Testis (tissue), 3 donors: ENCODE measurements around the gene CHD5. TPM values are rescaled to one million over a fixed set of nuclear protein-coding genes. Genes with fewer than 3 reads are reported as not detected.

Experiments used
- DNase-seq: peaks from one replicate; pipeline ENCODE4 v3.0.0-alpha.2; 2019
- H3K27ac ChIP-seq, 2 donors: fragments of 200-600 bp; sonication (generic); one replicate each; pipeline ENCODE4 v1.5.1; 2019
- H3K27me3 ChIP-seq: fragments of 200-600 bp; sonication (generic); one replicate; pipeline ENCODE4 v1.5.1; 2019
- H3K36me3 ChIP-seq: fragments of 200-600 bp; sonication (generic); one replicate; pipeline ENCODE4 v1.5.1; 2017; ENCODE audit warnings: low read depth; ENCODE audit errors: missing control alignments
- H3K4me1 ChIP-seq: fragments of 200-600 bp; sonication (generic); one replicate; pipeline ENCODE4 v1.5.1; 2019
- H3K4me3 ChIP-seq, 2 donors: fragments of 200-600 bp; sonication (generic); one replicate each; pipeline ENCODE4 v1.5.1; 2017 to 2019
- H3K9me3 ChIP-seq: fragments of 200-600 bp; sonication (generic); one replicate; pipeline ENCODE4 v1.5.1; 2017
- POLR2A ChIP-seq: fragments of 450-650 bp; IDR thresholded peaks from one replicate; pipeline ENCODE4 v1.6.1; 2017; ENCODE audit warnings: antibody characterized with exemption, mild to moderate bottlenecking, moderate library complexity
- WGBS, 2 donors: methylation state at CpG; one replicate each; pipeline ENCODE4 v1.1.5; 2018; 5-methylcytosine and 5-hydroxymethylcytosine counted together
- intact Hi-C: fragments of 100-400 bp; cut with DNase I; formaldehyde crosslinking; loops from one replicate; pipeline ENCODE4 v1.15.1; 2023; ENCODE audit warnings: low total_unique reads
- polyA plus RNA-seq: library from polyadenylated mRNA; stranded (reverse); fragments of 350-450 nt; fragmentation: Illumina TruSeq; extraction: RNeasy Lipid Tissue Mini Kit (QIAGEN cat#74804); gene quantifications from one replicate; pipeline ENCODE4 v1.2.3, GENCODE V29; 2014; ENCODE audit warnings: low read depth, low replicate concordance; ENCODE audit not compliant: insufficient read depth
- total RNA-seq, 2 donors: library from RNA; depleted of rRNA; stranded (reverse); fragments of >200 nt; gene quantifications; one replicate each; pipeline ENCODE4 v1.2.3, GENCODE V29; 2016
- TF ChIP-seq, protein P1 (sequence below), 3 experiments: fragments of 450-650 bp in 2 of 3; fragments of 200-600 bp in 1 of 3; sonication (generic) in 1 of 3; IDR thresholded peaks; one replicate each; pipeline ENCODE4 v1.5.1; 2016 to 2019; ENCODE audit warnings: antibody characterized with exemption in 3 of 3, mild to moderate bottlenecking in 2 of 3, moderate library complexity in 1 of 3

The CHD5 gene
- total and polyA plus RNA-seq, 3 donors from 2014 or later, result 42.1 to 67.5 (median 63.1) TPM

GRCh38 chr1:6165027-6165426 lies 15.1 kb downstream of the CHD5 start:
- 54 to 72% methylated on average over 7 of the region's 7 CpGs for WGBS, 2 donors
- no peak for TF ChIP-seq POLR2A
- TF ChIP-seq, protein P1, sequence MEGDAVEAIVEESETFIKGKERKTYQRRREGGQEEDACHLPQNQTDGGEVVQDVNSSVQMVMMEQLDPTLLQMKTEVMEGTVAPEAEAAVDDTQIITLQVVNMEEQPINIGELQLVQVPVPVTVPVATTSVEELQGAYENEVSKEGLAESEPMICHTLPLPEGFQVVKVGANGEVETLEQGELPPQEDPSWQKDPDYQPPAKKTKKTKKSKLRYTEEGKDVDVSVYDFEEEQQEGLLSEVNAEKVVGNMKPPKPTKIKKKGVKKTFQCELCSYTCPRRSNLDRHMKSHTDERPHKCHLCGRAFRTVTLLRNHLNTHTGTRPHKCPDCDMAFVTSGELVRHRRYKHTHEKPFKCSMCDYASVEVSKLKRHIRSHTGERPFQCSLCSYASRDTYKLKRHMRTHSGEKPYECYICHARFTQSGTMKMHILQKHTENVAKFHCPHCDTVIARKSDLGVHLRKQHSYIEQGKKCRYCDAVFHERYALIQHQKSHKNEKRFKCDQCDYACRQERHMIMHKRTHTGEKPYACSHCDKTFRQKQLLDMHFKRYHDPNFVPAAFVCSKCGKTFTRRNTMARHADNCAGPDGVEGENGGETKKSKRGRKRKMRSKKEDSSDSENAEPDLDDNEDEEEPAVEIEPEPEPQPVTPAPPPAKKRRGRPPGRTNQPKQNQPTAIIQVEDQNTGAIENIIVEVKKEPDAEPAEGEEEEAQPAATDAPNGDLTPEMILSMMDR (IDR thresholded peaks at IDR 0.05), result no peak
- H3K27ac ChIP-seq, result no peak overlapping the region
- intact Hi-C loops, result no loop called here
- H3K27me3 ChIP-seq, result no peaks in the 10 kb centered on the region
- no peaks in the 10 kb centered on the region for H3K36me3 ChIP-seq
- no peaks in the 10 kb centered on the region for H3K9me3 ChIP-seq
- H3K4me3 ChIP-seq, result no peak overlapping the region
- no peaks in the 10 kb centered on the region for H3K4me1 ChIP-seq
- DNase-seq, result no peak

DNA sequence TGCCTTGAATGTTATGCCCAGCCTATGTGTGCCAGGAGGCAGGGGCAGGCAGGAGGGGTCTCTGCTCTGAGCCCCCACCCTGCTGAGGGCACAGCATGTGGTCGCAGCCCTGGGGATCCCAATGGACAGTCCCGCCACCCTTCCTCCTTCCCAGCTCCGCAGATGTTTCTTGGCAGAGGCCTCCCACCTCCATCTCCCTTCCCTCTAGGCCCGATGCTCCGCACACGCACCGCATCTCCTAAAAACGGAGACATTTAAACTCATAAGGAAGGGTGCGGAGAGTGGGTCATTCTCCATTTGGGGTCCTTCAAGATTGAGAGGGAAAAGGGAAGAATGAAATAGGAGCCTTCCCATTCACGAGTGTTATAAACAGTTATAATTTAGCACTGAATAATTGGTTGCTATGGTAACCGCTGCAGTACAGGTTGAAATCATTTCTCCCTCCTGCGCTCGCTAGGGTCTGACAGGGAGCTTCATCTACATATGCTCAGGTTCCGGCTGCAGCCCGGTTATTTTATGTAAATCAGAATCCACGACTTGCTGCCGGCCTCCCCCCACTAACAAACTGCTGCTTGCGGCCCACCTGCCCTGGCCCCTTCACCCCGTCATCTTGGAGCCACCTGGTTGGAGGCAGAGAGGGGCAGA lies 16.0 kb downstream of the CHD5 start:
- no peak overlapping the region for H3K4me3 ChIP-seq
- 77 to 80% methylated on average over 19 of the region's 19 CpGs for WGBS, 2 donors

GRCh38 chr1:6163191-6163972 lies 16.7 kb downstream of the CHD5 start:
- TF ChIP-seq, protein P1 (IDR thresholded peaks at IDR 0.05), result no peak
- TF ChIP-seq POLR2A, result no peak
- Histone ChIP-seq H3K4me1 (no peaks in the 10 kb centered on the region), H3K4me3 (no peak overlapping the region), H3K36me3 (no peaks in the 10 kb centered on the region), H3K27ac (no peak overlapping the region), H3K27me3 (no peaks in the 10 kb centered on the region), H3K9me3 (no peaks in the 10 kb centered on the region)
- 84 to 87% methylated on average over 15 of the region's 15 CpGs for WGBS, 2 donors
- intact Hi-C loops, result no loop called here
- no peak for DNase-seq

More for the DNA sequence above, 16.0 kb downstream of the CHD5 start:
- no peaks in the 10 kb centered on the region for H3K36me3 ChIP-seq
- no peak overlapping the region for H3K27ac ChIP-seq
- H3K9me3 ChIP-seq, result no peaks in the 10 kb centered on the region
- no peaks in the 10 kb centered on the region for H3K27me3 ChIP-seq
- no peak for DNase-seq
- no peaks in the 10 kb centered on the region for H3K4me1 ChIP-seq
- TF ChIP-seq, protein P1 (IDR thresholded peaks at IDR 0.05), result no peak
- no peak for TF ChIP-seq POLR2A
- intact Hi-C loops, result no loop called here

GRCh38 chr1:6162773-6163172 lies 17.3 kb downstream of the CHD5 start:
- 70 to 73% methylated on average over 11 to 13 of the region's 13 CpGs for WGBS, 2 donors
- no peaks in the 10 kb centered on the region for H3K27me3 ChIP-seq
- no peak overlapping the region for H3K4me3 ChIP-seq
- DNase-seq, result no peak
- no peaks in the 10 kb centered on the region for H3K4me1 ChIP-seq
- intact Hi-C loops, result no loop called here
- no peaks in the 10 kb centered on the region for H3K36me3 ChIP-seq
- H3K27ac ChIP-seq, result no peak overlapping the region
- no peaks in the 10 kb centered on the region for H3K9me3 ChIP-seq
- no peak for TF ChIP-seq POLR2A
- TF ChIP-seq, protein P1 (IDR thresholded peaks at IDR 0.05), result no peak
